Tibial artery (tissue), 4 donors: ENCODE measurements around the gene TCEAL9.
"Not testable (repeated sequence)": the region's sequence is repeated elsewhere in the genome, so short reads cannot be mapped to it uniquely, and the experiment has no call there.

Experiments used
- DNase-seq, 2 donors: peaks; one replicate each; pipeline ENCODE4 v3.0.0-alpha.2; 2019
- H3K27ac ChIP-seq, 2 donors: fragments of 200-600 bp; sonication (generic) in 1 of 2; 1 replicate in 1 of 2; 2 replicates in 1 of 2; pipeline ENCODE4 v1.5.1; 2018 to 2019; ENCODE audit warnings: mild to moderate bottlenecking in 1 of 2
- H3K27me3 ChIP-seq, 2 donors: fragments of 200-600 bp; sonication (generic) in 1 of 2; one replicate each; pipeline versions ENCODE4 v1.5.1 to v1.6.0; 2016 to 2019
- H3K36me3 ChIP-seq, 3 donors: fragments of 200-600 bp; sonication (generic) in 2 of 3; one replicate each; pipeline ENCODE4 v1.5.1; 2016 to 2019; ENCODE audit warnings: mild to moderate bottlenecking in 2 of 3
- H3K4me1 ChIP-seq, 4 donors: fragments of 200-600 bp; sonication (generic) in 2 of 4; 1 replicate in 3 of 4; 2 replicates in 1 of 4; pipeline ENCODE4 v1.5.1; 2016 to 2019
- H3K4me3 ChIP-seq, 2 donors: fragments of 200-600 bp; sonication (generic) in 1 of 2; 1 replicate in 1 of 2; 2 replicates in 1 of 2; pipeline ENCODE4 v1.5.1; 2018 to 2019; ENCODE audit warnings: mild to moderate bottlenecking in 2 of 2
- H3K9me3 ChIP-seq, 3 donors: fragments of 200-600 bp; sonication (generic) in 1 of 3; one replicate each; pipeline ENCODE4 v1.5.1; 2016 to 2019
- CTCF ChIP-seq, 2 experiments: fragments of 200-600 bp in 1 of 2; fragments of 450-650 bp in 1 of 2; IDR thresholded peaks; one replicate each; pipeline ENCODE4 v1.5.1; 2017 to 2019; ENCODE audit warnings: antibody characterized with exemption in 2 of 2, mild to moderate bottlenecking in 1 of 2, moderate library complexity in 1 of 2
- intact Hi-C: fragments of 100-400 bp; cut with DNase I; formaldehyde crosslinking; loops from one replicate; pipeline ENCODE4 v1.15.0; 2023; ENCODE audit warnings: low total_unique reads

The TCEAL9 gene

GRCh38 chrX:103356858-103357257, 552 bp downstream of the TCEAL9 start:
- peak in 1 of 2 donors; percentile 67 for DNase-seq
- intact Hi-C loops: loop anchor here (10.0 kb wide), 1 partner anchor 48 kb away; no protein-coding TSS in a partner anchor
- Histone ChIP-seq H3K36me3 (no peaks in the 10 kb centered on the region), H3K27ac (peak overlapping the region; percentile 94), H3K9me3 (no peaks in the 10 kb centered on the region), H3K27me3 (no peaks in the 10 kb centered on the region), H3K4me1 (no peaks in the 10 kb centered on the region), H3K4me3 (peak overlapping the region; percentile 70 to 81)
- no peak for TF ChIP-seq CTCF (IDR thresholded peaks at IDR 0.05)

DNA sequence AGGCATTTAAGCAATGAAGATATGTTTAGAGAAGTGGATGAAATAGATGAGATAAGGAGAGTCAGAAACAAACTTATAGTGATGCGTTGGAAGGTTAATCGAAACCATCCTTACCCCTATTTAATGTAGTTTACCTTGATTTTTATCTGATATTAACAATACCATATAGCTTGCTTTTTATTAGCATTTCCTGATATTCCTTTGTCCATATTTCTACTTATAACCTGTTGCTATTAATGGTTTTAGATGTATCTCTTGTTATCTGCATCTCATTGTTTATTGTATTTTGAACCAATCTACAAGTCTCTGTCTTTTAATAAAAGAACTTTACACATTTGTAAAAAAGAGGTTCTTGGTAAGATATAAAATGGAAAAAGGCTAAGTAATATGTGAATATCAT, 1.6 kb downstream of the TCEAL9 start:
- Histone ChIP-seq H3K9me3 (no peaks in the 10 kb centered on the region), H3K36me3 (no peaks in the 10 kb centered on the region), H3K27me3 (no peaks in the 10 kb centered on the region), H3K4me1 (no peaks in the 10 kb centered on the region), H3K27ac (peak overlapping the region in 1 of 2 donors; percentile 94), H3K4me3 (peak overlapping the region in 1 of 2 donors; percentile 81)
- TF ChIP-seq CTCF (IDR thresholded peaks at IDR 0.05): no peak
- no peak for DNase-seq
- intact Hi-C loops: loop anchor here (10.0 kb wide), 1 partner anchor 47 kb away; no protein-coding TSS in a partner anchor

- not testable (repeated sequence) for H3K36me3 ChIP-seq, H3K9me3 ChIP-seq, H3K27ac ChIP-seq, H3K4me3 ChIP-seq, DNase-seq, H3K4me1 ChIP-seq, H3K27me3 ChIP-seq
- intact Hi-C loops: loop anchor here (10.0 kb wide), 1 partner anchor 45 kb away; no protein-coding TSS in a partner anchor
Observed at GRCh38 chrX:103359605-103360004, 3.3 kb downstream of the TCEAL9 start.

GRCh38 chrX:103360092-103360491, 3.8 kb downstream of the TCEAL9 start:
- no peak overlapping the region for H3K27ac ChIP-seq
- no peaks in the 10 kb centered on the region for H3K27me3 ChIP-seq
- TF ChIP-seq CTCF (IDR thresholded peaks at IDR 0.05): no peak
- no peaks in the 10 kb centered on the region for H3K36me3 ChIP-seq
- DNase-seq: no peak
- H3K4me3 ChIP-seq: no peak overlapping the region
- H3K9me3 ChIP-seq: no peaks in the 10 kb centered on the region
- intact Hi-C loops: no loop called here
- no peaks in the 10 kb centered on the region for H3K4me1 ChIP-seq

GRCh38 chrX:103360916-103361315, 4.6 kb downstream of the TCEAL9 start:
- DNase-seq: no peak
- TF ChIP-seq CTCF (IDR thresholded peaks at IDR 0.05): no peak
- Histone ChIP-seq H3K9me3 (no peaks in the 10 kb centered on the region), H3K4me3 (no peak overlapping the region), H3K27ac (no peak overlapping the region), H3K4me1 (no peaks in the 10 kb centered on the region), H3K27me3 (no peaks in the 10 kb centered on the region), H3K36me3 (no peaks in the 10 kb centered on the region)
- intact Hi-C loops: no loop called here

DNA sequence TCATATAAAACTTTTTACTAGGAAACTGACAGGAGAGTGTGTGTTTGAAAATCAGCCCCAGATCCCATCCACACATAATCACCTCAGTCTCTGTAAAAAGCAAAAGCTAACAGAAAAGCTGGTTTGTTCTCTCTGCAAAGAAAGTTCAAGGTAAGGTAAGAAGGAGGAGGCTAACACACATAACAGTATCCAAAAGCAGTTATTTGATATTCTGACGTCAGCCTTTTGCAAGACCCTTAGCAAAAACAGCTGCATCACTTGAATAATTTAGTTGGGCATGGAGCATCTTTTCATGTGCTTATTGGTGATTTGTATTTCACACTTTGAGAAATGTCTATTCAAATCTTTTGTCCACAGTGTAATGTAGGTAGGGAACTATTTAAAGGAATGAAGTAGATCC, 5.5 kb downstream of the TCEAL9 start:
- Histone ChIP-seq H3K27ac (no peak overlapping the region), H3K36me3 (no peaks in the 10 kb centered on the region), H3K9me3 (no peaks in the 10 kb centered on the region), H3K4me3 (no peak overlapping the region), H3K27me3 (no peaks in the 10 kb centered on the region), H3K4me1 (no peaks in the 10 kb centered on the region)
- no peak for TF ChIP-seq CTCF (IDR thresholded peaks at IDR 0.05)
- intact Hi-C loops: no loop called here
- DNase-seq: no peak
